Effector memory CD8-positive, alpha-beta T cell (primary cell): ENCODE results near the gene GIMD1.

Source experiments
- ATAC-seq: fragments of 150-1000 bp; cut with Tn5 transposase; replicated peaks from 2 replicates; pipeline ENCODE4 v1.10.0; 2021; ENCODE audit warnings: mild to moderate bottlenecking, moderate library complexity
- DNase-seq, 3 experiments: peaks; one replicate each; pipeline ENCODE4 v3.0.0; 2021
- H3K27ac Mint-ChIP-seq, 2 donors: one replicate each; pipeline ENCODE4 v1.8.0; 2022; ENCODE audit warnings: mild to moderate bottlenecking in 2 of 2, mixed read lengths in 2 of 2, moderate library complexity in 2 of 2
- H3K27me3 Mint-ChIP-seq, 2 donors: one replicate each; pipeline ENCODE4 v1.8.0; 2022; ENCODE audit warnings: mixed read lengths in 2 of 2
- H3K36me3 Mint-ChIP-seq: one replicate; pipeline ENCODE4 v1.8.0; 2022; ENCODE audit warnings: mild to moderate bottlenecking, moderate library complexity, mixed read lengths; ENCODE audit not compliant: insufficient read depth
- H3K4me1 Mint-ChIP-seq, 2 donors: one replicate each; pipeline ENCODE4 v1.8.0; 2022; ENCODE audit warnings: low read depth in 2 of 2, mixed read lengths in 2 of 2
- H3K4me3 Mint-ChIP-seq, 2 donors: one replicate each; pipeline ENCODE4 v1.8.0; 2022; ENCODE audit warnings: mild to moderate bottlenecking in 2 of 2, mixed read lengths in 2 of 2, moderate library complexity in 2 of 2
- H3K9me3 Mint-ChIP-seq, 2 donors: one replicate each; pipeline ENCODE4 v1.8.0; 2022; ENCODE audit warnings: mixed read lengths in 2 of 2

The GIMD1 gene

GRCh38 chr4:106369456-106370060 is 980 bp upstream of the GIMD1 start:
- no peak overlapping the region for H3K27ac Mint-ChIP-seq
- no peaks in the 10 kb centered on the region for H3K4me1 Mint-ChIP-seq
- H3K36me3 Mint-ChIP-seq = peaks cover 4% of the 10 kb centered on the region
- peaks cover 33 to 37% of the 10 kb centered on the region in 2 donors for H3K27me3 Mint-ChIP-seq
- ATAC-seq (no peak), DNase-seq (no peak)
- no peaks in the 10 kb centered on the region for H3K9me3 Mint-ChIP-seq
- no peak overlapping the region for H3K4me3 Mint-ChIP-seq

DNA sequence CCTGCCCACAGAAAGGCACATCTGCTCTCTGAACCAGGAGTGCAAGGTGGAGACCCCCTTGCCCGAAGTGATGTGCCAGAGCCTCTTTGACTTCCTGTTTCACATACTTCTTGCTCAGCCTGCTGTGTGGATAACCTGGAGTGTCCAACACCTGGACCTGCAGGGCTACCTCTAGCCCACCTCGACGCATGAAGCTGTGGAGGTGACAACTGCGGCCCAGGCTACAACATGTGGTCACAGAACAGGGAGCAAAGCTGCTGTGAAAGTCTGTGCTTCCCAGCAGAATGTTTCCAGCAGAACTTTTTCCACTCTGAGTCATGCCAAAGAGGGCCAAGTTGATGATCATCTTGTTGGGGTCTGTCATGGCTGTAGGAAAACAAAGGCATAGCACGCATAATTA is 1.5 kb downstream of the GIMD1 start:
- DNase-seq (no peak), ATAC-seq (no peak)
- no peak overlapping the region for H3K27ac Mint-ChIP-seq
- no peak overlapping the region for H3K4me3 Mint-ChIP-seq
- H3K4me1 Mint-ChIP-seq = no peaks in the 10 kb centered on the region
- no peaks in the 10 kb centered on the region for H3K36me3 Mint-ChIP-seq
- peaks cover 26 to 35% of the 10 kb centered on the region in 2 donors for H3K27me3 Mint-ChIP-seq
- no peaks in the 10 kb centered on the region for H3K9me3 Mint-ChIP-seq

DNA sequence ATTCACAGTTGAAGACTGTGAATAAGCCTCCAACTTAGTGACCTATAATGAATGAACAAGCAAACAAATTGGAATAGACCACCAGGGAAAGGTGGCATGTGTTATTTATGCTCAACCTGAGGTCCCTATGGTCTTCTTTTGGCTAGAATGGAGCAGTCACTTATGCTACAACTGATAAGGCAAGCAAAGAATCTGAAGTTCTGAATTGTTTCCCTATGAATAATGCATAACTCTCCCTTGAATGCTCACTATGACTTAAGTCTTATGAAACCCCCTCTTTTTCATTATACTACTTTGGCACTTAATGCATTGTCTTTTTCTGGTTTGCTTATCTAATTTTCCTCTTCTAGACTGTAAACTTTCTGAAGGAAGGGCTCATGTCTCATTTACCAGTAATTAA is 2.6 kb downstream of the GIMD1 start:
- no peaks in the 10 kb centered on the region for H3K9me3 Mint-ChIP-seq
- H3K27ac Mint-ChIP-seq = no peak overlapping the region
- ATAC-seq = no peak
- no peak overlapping the region for H3K4me3 Mint-ChIP-seq
- no peaks in the 10 kb centered on the region for H3K36me3 Mint-ChIP-seq
- no peak for DNase-seq
- peaks cover 26 to 35% of the 10 kb centered on the region in 2 donors for H3K27me3 Mint-ChIP-seq
- no peaks in the 10 kb centered on the region for H3K4me1 Mint-ChIP-seq

- no peak for DNase-seq
- Mint-ChIP-seq H3K4me3 (no peak overlapping the region), H3K27me3 (peaks cover 26 to 35% of the 10 kb centered on the region in 2 donors), H3K4me1 (no peaks in the 10 kb centered on the region), H3K9me3 (no peaks in the 10 kb centered on the region), H3K27ac (no peak overlapping the region), H3K36me3 (no peaks in the 10 kb centered on the region)
- no peak for ATAC-seq
Measured at GRCh38 chr4:106365613-106366012, 3.0 kb downstream of the GIMD1 start.

- Mint-ChIP-seq H3K27ac (no peak overlapping the region), H3K4me3 (no peak overlapping the region), H3K27me3 (peaks cover 25 to 26% of the 10 kb centered on the region in 2 donors), H3K36me3 (no peaks in the 10 kb centered on the region), H3K9me3 (no peaks in the 10 kb centered on the region), H3K4me1 (no peaks in the 10 kb centered on the region)
- no peak for DNase-seq
- ATAC-seq = no peak
Measured at GRCh38 chr4:106364282-106364681, 4.3 kb downstream of the GIMD1 start.

- H3K9me3 Mint-ChIP-seq = no peaks in the 10 kb centered on the region
- no peak overlapping the region for H3K4me3 Mint-ChIP-seq
- H3K27ac Mint-ChIP-seq = no peak overlapping the region
- H3K36me3 Mint-ChIP-seq = no peaks in the 10 kb centered on the region
- H3K27me3 Mint-ChIP-seq = peaks cover 11 to 20% of the 10 kb centered on the region in 2 donors
- DNase-seq (no peak), ATAC-seq (no peak)
- H3K4me1 Mint-ChIP-seq = no peaks in the 10 kb centered on the region
Measured at GRCh38 chr4:106362086-106362825, 6.3 kb downstream of the GIMD1 start.

DNA sequence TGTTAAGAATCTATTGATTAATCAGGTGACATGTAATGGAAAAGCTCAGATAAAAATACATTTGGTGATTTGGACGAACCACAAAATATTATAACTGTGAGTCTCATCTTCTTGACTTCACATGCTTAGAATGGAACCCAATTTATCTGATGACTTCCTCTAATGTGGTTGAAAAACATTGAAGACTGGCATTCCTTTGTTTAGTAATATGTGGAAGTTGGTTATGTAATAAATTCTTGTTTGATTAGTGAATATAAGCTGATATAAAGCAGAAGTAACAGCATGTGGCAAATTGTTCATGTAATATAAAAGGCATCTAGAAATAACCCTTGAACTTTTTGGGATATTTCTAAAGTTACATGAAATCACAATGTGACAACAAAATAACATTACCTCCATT is 9.7 kb downstream of the GIMD1 start:
- Mint-ChIP-seq H3K27me3 (peaks cover 6 to 8% of the 10 kb centered on the region in 2 donors), H3K36me3 (no peaks in the 10 kb centered on the region), H3K4me3 (no peak overlapping the region), H3K9me3 (no peaks in the 10 kb centered on the region), H3K4me1 (peaks cover 0 to 2% of the 10 kb centered on the region in 2 donors), H3K27ac (no peak overlapping the region)
- DNase-seq (no peak), ATAC-seq (no peak)

DNA sequence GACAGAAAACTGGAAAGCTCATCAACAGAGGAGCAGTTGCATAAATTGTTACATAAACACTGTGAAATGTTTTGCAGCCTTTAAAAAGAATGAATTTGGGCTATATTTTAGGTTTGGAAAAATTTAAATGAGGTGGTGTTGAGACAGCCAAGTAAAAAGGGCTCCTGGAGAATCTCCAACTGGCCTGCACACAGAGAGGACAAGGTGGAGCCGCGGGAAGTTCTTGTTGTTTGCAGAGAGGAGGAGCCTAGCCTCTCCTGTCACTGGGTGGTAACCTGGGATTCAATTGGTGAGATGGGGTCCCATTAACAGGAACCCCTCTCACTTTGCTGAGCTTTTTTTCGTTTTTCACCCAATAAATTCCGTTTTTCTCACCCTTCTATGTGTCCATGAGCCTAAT is 13.4 kb downstream of the GIMD1 start:
- Mint-ChIP-seq H3K4me3 (no peak overlapping the region), H3K27ac (peak overlapping the region in 1 of 2 donors; percentile 2), H3K9me3 (no peaks in the 10 kb centered on the region), H3K36me3 (no peaks in the 10 kb centered on the region), H3K4me1 (peaks cover 0 to 2% of the 10 kb centered on the region in 2 donors), H3K27me3 (no peaks in the 10 kb centered on the region)
- DNase-seq (no peak), ATAC-seq (no peak)

GRCh38 chr4:106353786-106354185 is 14.8 kb downstream of the GIMD1 start:
- DNase-seq (no peak), ATAC-seq (no peak)
- H3K4me3 Mint-ChIP-seq = no peak overlapping the region
- no peaks in the 10 kb centered on the region for H3K27me3 Mint-ChIP-seq
- peaks cover 10% of the 10 kb centered on the region for H3K36me3 Mint-ChIP-seq
- no peak overlapping the region for H3K27ac Mint-ChIP-seq
- peaks cover 0 to 2% of the 10 kb centered on the region in 2 donors for H3K4me1 Mint-ChIP-seq
- no peaks in the 10 kb centered on the region for H3K9me3 Mint-ChIP-seq

DNA sequence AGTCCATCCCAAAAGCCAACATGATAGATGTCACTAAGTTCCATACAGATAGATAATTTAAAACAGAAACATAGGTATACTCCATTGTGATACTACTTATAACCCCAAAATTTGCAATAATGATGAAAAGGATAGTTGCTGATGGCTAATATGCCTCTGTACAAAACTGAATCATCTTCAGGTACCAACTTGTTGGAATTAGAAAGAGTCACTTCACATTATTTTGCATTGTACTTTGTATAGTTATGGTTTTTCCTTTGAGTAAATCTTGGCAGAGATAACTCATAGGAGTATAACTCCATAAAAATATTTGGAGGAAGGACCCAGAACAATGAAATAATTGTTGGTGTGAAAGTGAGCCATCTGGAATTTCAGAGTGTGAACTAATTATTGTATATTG is 17.6 kb downstream of the GIMD1 start:
- ATAC-seq = no peak
- no peak overlapping the region for H3K27ac Mint-ChIP-seq
- no peak for DNase-seq
- H3K27me3 Mint-ChIP-seq = no peaks in the 10 kb centered on the region
- H3K4me1 Mint-ChIP-seq = peaks cover 0 to 2% of the 10 kb centered on the region in 2 donors
- no peaks in the 10 kb centered on the region for H3K9me3 Mint-ChIP-seq
- H3K36me3 Mint-ChIP-seq = peaks cover 33% of the 10 kb centered on the region
- no peak overlapping the region for H3K4me3 Mint-ChIP-seq

GRCh38 chr4:106347167-106347566 is 21.4 kb downstream of the GIMD1 start:
- no peak overlapping the region for H3K27ac Mint-ChIP-seq
- H3K4me3 Mint-ChIP-seq = no peak overlapping the region
- H3K27me3 Mint-ChIP-seq = no peaks in the 10 kb centered on the region
- peaks cover 13 to 23% of the 10 kb centered on the region in 2 donors for H3K4me1 Mint-ChIP-seq
- H3K36me3 Mint-ChIP-seq = peaks cover 47% of the 10 kb centered on the region
- H3K9me3 Mint-ChIP-seq = no peaks in the 10 kb centered on the region
- ATAC-seq (no peak), DNase-seq (no peak)

- H3K4me3 Mint-ChIP-seq = peak overlapping the region in 1 of 2 donors; percentile 3
- no peaks in the 10 kb centered on the region for H3K27me3 Mint-ChIP-seq
- peaks cover 28 to 47% of the 10 kb centered on the region in 2 donors for H3K4me1 Mint-ChIP-seq
- H3K27ac Mint-ChIP-seq = peak overlapping the region; percentile 2 to 26
- H3K36me3 Mint-ChIP-seq = peaks cover 54% of the 10 kb centered on the region
- ATAC-seq (no peak), DNase-seq (no peak)
- H3K9me3 Mint-ChIP-seq = no peaks in the 10 kb centered on the region
Measured at GRCh38 chr4:106344647-106344970, 24.0 kb downstream of the GIMD1 start.

DNA sequence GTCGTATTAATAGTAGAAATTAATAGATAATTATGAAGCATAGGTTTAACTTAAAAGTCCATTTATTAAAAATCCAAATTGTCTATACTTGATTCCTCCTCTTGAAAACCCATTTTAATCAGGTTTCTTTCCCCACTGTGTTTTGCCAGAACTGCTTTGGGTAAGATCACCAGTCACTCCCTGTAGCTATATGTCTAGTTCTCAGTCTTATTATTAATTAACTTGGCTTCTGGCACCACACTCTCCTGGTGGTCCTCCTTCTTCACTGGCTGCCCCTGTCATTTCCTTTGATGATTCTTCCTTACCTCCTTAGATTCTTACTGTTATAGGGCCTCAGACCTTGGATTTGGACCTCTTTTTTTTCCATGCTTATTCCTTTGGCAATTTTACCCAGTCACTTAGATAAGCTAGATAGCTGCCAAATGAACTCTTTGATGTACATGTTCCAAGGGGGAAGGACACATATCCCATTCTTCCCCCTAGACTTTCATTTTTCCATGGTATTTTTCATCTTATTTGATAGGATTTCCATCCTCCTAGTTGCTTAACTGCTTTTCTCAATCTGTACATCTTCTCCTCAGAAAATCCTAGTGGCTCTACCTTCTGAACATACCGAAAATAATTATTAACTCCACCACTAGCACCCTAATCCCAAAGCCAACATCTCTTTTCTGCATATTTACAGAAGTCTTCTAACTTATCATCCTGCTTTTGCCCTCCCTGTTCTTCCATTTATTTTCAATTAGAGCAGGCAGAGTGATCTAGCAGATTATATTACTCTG is 24.5 kb downstream of the GIMD1 start:
- Mint-ChIP-seq H3K36me3 (peaks cover 53% of the 10 kb centered on the region), H3K4me1 (peaks cover 33 to 52% of the 10 kb centered on the region in 2 donors), H3K4me3 (peak overlapping the region in 1 of 2 donors; percentile 3), H3K9me3 (no peaks in the 10 kb centered on the region), H3K27ac (peak overlapping the region; percentile 2 to 26), H3K27me3 (no peaks in the 10 kb centered on the region)
- no peak for DNase-seq
- ATAC-seq = no peak

GRCh38 chr4:106340774-106341173 is 27.8 kb downstream of the GIMD1 start:
- H3K27me3 Mint-ChIP-seq = no peaks in the 10 kb centered on the region
- ATAC-seq (no peak), DNase-seq (no peak)
- H3K36me3 Mint-ChIP-seq = peaks cover 55% of the 10 kb centered on the region
- peak overlapping the region; percentile 12 to 37 for H3K4me3 Mint-ChIP-seq
- peaks cover 35 to 65% of the 10 kb centered on the region in 2 donors for H3K4me1 Mint-ChIP-seq
- H3K9me3 Mint-ChIP-seq = peaks cover 0 to 5% of the 10 kb centered on the region in 2 donors
- no peak overlapping the region for H3K27ac Mint-ChIP-seq
